ENCODE results near the gene ADGRG1.

ADGRG1 gene

GRCh38 chr16:57648581-57649442, 20.4 kb downstream of the ADGRG1 start:
- peak; percentile 79 for DNase-seq (ENCODE audit: low read depth)

DNA sequence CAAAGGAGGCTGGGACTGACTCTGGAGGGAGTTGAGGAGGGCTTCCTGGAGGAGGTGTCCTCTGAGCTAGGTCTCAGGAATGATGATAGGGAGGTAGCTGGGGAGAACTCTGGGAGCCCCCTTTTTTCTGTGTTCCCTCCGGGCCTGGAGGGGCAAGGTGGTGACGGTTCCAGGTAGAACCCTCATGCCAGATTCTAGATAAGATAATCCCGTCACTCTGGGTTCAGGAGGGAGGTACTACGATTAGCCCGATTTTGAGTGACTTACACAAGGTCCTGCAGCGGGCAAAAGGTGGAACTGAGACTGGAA, 21.0 kb downstream of the ADGRG1 start:
- DNase-seq (ENCODE audit: low read depth), result no peak

DNA sequence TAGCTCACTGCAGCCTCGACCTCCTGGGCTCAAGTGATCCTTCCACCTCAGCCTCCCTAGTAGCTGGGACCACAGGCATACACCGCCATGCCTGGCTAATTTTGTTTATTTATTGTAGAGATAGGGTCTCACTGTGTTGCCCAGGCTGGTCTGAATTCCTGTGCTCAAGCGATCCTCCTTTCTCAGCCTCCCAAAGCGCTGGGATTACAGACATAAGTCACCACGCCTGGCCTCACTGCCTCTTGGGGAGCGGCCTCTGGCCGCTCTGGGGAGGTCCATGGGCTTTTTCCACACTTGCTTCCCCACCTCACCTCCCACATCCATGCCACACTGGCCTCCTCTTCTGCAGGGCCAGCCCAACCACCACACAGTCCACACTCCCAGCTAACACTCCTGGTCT, 21.4 kb downstream of the ADGRG1 start:
- DNase-seq (ENCODE audit: low read depth), result no peak

DNA sequence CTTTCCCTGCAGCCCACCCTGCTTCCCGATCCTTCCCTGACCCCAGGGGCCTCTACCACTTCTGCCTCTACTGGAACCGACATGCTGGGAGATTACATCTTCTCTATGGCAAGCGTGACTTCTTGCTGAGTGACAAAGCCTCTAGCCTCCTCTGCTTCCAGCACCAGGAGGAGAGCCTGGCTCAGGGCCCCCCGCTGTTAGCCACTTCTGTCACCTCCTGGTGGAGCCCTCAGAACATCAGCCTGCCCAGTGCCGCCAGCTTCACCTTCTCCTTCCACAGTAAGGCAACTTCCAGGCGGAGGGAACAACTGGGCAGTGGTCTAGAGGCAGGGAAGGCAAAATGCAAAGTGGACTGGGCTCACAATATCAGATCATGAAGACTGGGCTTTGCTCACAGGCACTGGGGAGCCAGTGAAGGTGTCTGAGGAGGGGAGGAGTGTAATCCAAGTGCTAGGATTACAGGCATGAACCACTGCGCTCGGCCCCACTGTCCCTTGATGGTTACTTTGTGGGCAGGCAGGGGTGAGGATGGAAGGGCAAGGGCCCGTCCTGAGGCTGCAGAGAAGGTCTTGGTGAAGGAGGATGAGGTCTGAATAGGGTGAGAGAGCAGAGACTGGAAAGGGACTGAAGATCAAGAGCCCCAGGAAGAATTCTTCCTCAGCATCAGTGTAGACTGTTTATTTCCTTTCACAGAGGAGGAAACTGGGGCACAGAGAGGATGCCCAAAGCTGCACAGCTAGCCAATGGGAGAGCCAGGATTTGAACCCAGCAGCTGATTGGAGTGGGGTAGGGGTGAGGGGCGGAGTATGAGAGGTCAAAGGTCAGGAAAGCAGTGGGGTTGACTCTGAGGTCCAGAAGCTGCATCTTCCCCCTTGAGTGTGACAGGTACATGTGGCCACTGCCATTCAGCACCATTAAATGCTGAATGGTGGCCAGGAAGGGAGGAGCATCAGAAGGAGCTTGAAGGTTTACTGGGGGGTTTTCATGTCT, 23.2 kb downstream of the ADGRG1 start:
- no peak for DNase-seq (ENCODE audit: low read depth)

- DNase-seq (ENCODE audit: low read depth), result no peak
These were observed 24.5 kb downstream of the ADGRG1 start for GRCh38 chr16:57652695-57653471.

GRCh38 chr16:57653936-57654335, 25.5 kb downstream of the ADGRG1 start:
- no peak for DNase-seq (ENCODE audit: low read depth)

DNA sequence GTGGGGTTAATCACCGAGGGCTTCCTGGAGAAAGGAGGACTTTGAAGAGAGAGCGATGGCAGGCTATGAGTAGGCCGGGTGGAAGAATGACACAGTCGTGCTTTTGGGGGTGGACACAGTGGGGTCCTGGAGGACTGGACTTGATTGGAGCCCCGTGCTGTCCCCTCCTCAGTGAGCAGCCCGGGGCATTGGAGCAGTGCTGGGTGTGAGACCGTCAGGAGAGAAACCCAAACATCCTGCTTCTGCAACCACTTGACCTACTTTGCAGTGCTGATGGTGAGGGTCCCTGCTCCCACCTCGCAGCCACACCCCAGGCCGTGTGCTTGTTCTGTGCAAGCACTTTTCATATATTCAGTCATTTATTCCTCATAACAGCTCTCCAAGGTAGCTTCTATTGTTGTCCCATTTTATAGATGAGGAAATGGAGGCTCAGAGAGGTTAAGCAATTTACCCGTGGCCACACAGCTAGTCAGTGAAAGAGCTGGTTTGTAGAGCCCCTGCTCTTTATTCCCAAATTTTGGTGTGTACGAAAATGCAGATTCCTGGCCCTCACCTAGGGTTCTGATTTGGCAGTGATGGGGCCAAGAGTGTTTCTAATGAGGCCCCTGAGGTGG, 28.0 kb downstream of the ADGRG1 start:
- DNase-seq (ENCODE audit: low read depth), result no peak

DNA sequence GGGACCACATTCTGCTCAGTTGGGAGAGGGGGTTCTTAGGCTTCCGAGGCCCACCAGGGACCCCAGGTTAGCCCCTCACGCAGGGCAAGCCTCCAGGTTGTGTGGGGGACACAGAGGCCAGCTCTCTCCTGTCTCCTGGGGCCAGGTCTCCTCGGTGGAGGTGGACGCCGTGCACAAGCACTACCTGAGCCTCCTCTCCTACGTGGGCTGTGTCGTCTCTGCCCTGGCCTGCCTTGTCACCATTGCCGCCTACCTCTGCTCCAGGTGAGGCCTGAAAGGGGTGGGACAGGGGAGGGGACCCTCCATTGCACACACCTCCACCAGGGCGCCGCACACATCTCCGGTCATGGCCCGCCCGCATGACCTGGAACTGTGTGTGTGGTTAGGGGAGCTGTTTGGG, 28.8 kb downstream of the ADGRG1 start:
- no peak for DNase-seq (ENCODE audit: low read depth)

DNA sequence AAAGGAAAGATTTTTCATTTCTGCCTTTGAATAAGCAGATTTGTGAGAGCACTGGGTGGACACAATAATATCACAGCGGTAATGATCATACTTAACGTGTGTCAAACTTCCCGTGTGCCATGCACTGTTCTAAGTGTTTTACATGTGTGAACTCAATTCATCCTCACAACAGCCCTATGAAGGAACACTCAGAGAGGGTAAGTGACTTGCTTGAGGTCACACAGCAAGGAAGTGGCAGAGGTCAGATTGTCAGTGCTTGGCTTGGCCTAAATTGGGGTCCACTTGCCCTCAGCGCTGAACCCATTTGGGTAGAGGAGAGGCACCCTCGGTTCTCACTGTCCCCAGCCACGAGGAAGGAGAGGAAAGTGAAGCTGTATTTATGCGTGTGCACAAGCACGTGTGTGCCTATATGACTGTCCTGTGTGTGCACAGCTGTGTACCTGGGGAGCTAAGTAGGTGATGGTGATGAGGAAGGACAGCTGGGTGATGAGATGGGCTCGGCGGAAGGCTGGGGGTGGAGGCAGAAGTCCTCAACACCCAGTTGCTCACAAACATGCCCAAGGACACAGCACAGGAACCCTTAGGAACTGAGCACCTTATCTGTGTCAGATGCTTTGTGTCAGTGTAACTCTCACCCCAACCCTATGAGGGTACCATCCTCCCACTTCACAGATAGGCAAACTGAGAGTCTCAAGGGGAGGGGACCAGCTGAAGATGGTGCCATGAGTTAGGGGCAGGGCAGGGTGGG, 29.9 kb downstream of the ADGRG1 start:
- DNase-seq (ENCODE audit: low read depth), result no peak

DNA sequence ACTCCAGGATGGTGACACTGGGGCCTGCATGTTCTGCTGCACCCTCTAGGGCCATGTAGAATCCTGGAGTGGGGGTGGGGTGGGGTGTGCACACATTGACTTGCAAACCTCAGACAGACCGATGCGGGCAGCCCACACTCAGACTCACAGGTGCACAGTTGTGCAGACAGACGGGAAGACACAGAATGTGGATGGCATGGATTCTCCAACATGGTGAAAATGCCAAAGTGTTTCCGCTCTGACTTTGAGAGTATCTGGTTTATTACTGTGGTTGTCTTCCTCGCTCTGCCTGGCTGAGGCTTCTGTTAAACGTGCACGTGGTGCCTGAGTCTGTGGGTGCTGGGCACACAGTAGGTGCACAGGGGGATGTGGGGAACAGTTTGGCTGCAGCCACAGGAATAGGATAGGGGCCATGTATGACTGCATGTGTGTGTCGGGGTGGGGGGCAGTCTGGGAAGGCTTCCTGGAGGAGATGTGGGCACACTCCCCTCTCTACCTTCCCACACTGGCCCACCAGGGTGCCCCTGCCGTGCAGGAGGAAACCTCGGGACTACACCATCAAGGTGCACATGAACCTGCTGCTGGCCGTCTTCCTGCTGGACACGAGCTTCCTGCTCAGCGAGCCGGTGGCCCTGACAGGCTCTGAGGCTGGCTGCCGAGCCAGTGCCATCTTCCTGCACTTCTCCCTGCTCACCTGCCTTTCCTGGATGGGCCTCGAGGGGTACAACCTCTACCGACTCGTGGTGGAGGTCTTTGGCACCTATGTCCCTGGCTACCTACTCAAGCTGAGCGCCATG, 30.6 kb downstream of the ADGRG1 start:
- no peak for DNase-seq (ENCODE audit: low read depth)

DNA sequence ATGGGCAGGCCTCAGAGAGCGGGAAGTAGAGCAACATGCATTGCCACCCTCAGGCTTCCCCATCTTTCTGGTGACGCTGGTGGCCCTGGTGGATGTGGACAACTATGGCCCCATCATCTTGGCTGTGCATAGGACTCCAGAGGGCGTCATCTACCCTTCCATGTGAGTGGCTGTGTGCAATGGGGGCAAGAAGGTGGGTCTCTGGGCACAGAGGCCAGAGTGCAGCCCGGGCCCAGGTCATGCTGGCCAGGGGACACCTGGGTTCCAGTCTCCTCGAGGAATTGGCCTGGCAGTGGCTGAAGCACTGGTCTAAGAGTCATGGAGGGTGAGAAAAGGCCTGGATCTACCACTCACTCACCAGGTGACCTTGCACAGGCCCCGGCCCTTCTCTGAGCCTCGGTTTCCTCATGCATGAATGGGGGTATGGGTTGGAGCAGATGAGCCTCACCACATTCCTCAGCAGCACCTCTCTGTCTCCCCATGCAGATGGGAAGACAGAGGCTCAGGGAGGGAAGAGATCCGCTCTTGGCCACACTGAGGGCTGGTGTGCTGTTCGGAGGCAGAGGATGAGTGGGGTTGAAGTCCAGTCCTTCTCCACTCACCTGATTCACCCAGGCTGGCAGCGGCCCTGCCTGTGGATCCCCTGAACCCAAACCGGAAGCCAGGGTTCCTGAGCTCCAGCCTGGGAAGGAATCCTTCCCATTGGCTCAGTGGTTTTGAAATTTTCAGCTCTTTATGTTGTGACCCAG, 32.5 kb downstream of the ADGRG1 start:
- no peak for DNase-seq (ENCODE audit: low read depth)

DNA sequence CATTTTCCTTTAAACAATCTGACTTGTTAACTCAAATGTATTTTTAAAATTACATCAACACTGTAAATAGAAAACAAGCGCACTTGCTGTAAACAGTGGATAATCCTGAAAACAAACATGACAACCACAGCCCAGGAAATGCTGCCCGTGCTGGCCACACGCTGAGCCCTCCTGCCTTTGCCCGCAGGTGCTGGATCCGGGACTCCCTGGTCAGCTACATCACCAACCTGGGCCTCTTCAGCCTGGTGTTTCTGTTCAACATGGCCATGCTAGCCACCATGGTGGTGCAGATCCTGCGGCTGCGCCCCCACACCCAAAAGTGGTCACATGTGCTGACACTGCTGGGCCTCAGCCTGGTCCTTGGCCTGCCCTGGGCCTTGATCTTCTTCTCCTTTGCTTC, 33.1 kb downstream of the ADGRG1 start:
- no peak for DNase-seq (ENCODE audit: low read depth)

DNA sequence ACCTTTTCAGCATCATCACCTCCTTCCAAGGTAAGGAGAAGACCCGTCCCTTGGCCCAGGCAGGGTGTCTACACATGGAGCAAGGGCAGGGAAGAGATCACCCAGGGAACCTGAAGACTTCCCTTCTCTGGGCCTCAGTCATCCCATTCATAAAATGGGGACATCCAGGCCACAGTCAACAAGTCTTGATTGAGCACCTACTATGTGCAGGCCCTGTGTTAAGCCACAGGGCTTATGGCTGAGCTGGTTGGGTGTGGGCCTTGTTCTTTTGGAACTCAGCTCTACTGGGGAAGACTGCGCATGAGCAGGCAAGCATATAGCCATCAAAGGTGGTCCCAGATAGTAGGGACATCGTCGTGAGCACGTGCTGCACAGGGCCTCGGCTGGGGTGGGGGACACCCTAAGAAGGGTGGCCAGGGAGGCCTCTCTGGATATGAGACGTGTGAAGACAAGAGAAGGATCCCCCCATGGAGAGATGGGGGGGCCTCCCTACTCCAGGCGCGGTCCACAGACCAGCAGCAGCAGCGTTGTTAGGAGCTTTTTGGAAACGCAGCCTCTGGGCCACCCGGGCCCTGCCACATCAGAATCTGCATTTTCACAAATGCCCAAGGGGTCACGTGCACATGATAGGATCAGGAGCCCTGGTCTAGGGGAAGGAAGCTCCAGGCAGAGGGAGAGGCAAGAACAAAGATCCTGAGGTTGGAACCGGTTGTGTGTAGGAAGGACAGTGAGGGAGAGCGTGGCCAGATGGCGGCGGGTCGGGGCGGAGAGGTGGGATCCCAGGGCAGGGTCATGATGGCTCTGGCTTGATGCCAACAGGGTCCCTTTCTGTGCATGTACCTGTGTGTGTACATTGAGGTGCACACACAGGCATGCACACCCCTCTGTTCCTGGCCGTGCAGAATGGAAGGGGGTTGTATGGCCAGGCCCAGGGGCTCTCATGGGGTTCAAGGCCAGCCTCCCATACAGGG, 33.8 kb downstream of the ADGRG1 start:
- DNase-seq (ENCODE audit: low read depth), result no peak

DNA sequence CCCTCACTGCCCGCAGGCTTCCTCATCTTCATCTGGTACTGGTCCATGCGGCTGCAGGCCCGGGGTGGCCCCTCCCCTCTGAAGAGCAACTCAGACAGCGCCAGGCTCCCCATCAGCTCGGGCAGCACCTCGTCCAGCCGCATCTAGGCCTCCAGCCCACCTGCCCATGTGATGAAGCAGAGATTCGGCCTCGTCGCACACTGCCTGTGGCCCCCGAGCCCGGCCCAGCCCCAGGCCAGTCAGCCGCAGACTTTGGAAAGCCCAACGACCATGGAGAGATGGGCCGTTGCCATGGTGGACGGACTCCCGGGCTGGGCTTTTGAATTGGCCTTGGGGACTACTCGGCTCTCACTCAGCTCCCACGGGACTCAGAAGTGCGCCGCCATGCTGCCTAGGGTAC, 35.0 kb downstream of the ADGRG1 start:
- no peak for DNase-seq (ENCODE audit: low read depth)

- no peak for DNase-seq (ENCODE audit: low read depth)
These were observed 35.7 kb downstream of the ADGRG1 start for GRCh38 chr16:57663917-57664661.

- DNase-seq (ENCODE audit: low read depth), result no peak
These were observed 36.2 kb downstream of the ADGRG1 start for GRCh38 chr16:57664662-57665025.

- DNase-seq (ENCODE audit: low read depth), result no peak
These were observed 37.1 kb downstream of the ADGRG1 start for GRCh38 chr16:57665541-57665940.

All from stimulated activated CD8-positive, alpha-beta memory T cell treated with anti-CD3 and anti-CD28 coated beads, Interleukin-12 subunit alpha, Interleukin-12 subunit beta, amount 100 ng/mL, for 1 hour (primary cell).